Type B pancreatic cell (in vitro differentiated cells): Measurements from ENCODE around the gene UBE3D. TPM values are rescaled to one million over a fixed set of nuclear protein-coding genes. Genes with fewer than 3 reads are reported as not detected.

Source experiments
- DNase-seq: peaks from one replicate; pipeline ENCODE4 v3.0.0; 2021; ENCODE audit warnings: mixed read lengths; ENCODE audit not compliant: unreplicated experiment; ENCODE audit errors: extremely low spot score
- H3K27ac Mint-ChIP-seq: 2 replicates; pipeline ENCODE4 v1.8.0; 2021; ENCODE audit warnings: mild to moderate bottlenecking, mixed read lengths
- H3K27me3 Mint-ChIP-seq: 2 replicates; pipeline ENCODE4 v1.8.0; 2021; ENCODE audit warnings: mixed read lengths
- H3K36me3 Mint-ChIP-seq: 2 replicates; pipeline ENCODE4 v1.8.0; 2021; ENCODE audit warnings: mixed read lengths
- H3K4me1 Mint-ChIP-seq: one replicate; pipeline ENCODE4 v1.8.0; 2021; ENCODE audit warnings: mixed read lengths; ENCODE audit not compliant: unreplicated experiment
- H3K4me3 Mint-ChIP-seq: 2 replicates; pipeline ENCODE4 v1.8.0; 2021; ENCODE audit warnings: mild to moderate bottlenecking, mixed read lengths
- H3K9me3 Mint-ChIP-seq: 2 replicates; pipeline ENCODE4 v1.8.0; 2021; ENCODE audit warnings: mixed read lengths
- CTCF ChIP-seq: fragments of 200-600 bp; sonication (generic); conservative IDR thresholded peaks from 2 replicates; pipeline ENCODE4 v1.5.0; 2021; ENCODE audit warnings: antibody characterized with exemption, mild to moderate bottlenecking
- total RNA-seq: library from RNA; stranded (reverse); gene quantifications from 2 replicates; pipeline ENCODE4 v1.2.1, GENCODE V29; 2021; ENCODE audit warnings: low replicate concordance

The UBE3D gene
- total RNA-seq, 1 donor from 2014 or later = 20.0 TPM

GRCh38 chr6:83068616-83069015 lies 3.0 kb upstream of the UBE3D start:
- peaks cover 21% of the 10 kb centered on the region for H3K4me1 Mint-ChIP-seq
- peak overlapping the region; percentile 96 for H3K4me3 Mint-ChIP-seq
- H3K27ac Mint-ChIP-seq = peak overlapping the region; percentile 93
- no peaks in the 10 kb centered on the region for H3K27me3 Mint-ChIP-seq
- H3K9me3 Mint-ChIP-seq = no peaks in the 10 kb centered on the region
- no peak for TF ChIP-seq CTCF
- peaks cover under 1% of the 10 kb centered on the region for H3K36me3 Mint-ChIP-seq
- no peak for DNase-seq

DNA sequence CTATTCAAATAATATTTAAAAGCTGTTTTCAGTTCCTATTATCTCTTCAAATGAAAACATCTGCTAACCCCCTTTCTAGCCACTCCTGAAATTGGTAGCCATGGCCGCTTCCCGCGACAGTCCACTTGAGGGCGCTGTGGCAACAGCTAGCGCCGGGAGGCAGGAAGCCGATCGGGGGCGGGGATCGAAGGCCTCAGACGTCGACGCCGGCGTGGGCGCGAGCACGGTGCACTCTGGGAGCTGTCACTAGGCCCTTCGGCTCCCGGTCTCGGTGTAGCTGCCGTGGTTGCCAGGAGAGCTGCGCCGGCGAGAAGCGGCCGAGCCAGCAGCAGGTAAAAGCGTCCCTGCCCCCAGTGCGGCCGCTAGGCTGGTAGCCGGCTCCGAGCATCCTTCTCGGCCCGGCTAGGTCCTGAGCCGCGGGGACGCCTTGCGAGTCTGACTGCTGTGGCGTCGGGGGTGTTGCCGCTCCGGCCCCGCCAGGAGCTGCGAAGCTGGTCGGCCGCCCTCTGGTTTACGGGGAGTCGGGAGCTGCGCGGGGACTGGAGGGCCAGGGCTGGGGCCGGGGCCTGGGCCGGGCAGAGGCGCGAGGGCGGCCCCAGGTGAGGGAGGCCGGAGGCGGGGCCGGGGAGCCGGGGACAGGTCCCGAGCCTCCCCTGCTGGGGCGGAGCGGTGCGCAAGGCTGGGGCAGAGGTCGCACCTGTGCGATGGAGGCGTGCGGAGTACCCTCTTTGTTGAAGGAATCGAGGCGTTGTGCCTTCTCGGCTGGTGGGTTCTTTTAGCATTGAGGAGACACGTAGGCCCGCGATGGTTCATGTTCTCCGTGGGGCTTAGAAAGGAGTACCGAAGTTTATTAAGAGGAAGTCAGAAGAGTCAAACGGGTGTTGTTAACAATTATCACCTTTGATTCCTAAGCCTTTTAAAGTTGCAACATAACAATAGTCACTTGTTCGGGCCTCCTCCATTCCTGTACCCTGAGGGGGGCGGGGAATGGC lies 2.1 kb upstream of the UBE3D start, which contains the start of gene DOP1A:
DOP1A (plus strand) TSS at position 224 of the 992 bp plus-strand sequence. CDS start 29,307 bp downstream, outside the sequence.
- no peaks in the 10 kb centered on the region for H3K36me3 Mint-ChIP-seq
- TF ChIP-seq CTCF = peak; percentile 99
- H3K27ac Mint-ChIP-seq = peak within 1 kb of the TSS; percentile 93
- peaks cover 21% of the 10 kb centered on the region for H3K4me1 Mint-ChIP-seq
- peak within 1 kb of the TSS; percentile 96 for H3K4me3 Mint-ChIP-seq
- peak; percentile 97 for DNase-seq
- H3K9me3 Mint-ChIP-seq = no peaks in the 10 kb centered on the region
- H3K27me3 Mint-ChIP-seq = no peaks in the 10 kb centered on the region

GRCh38 chr6:83062225-83062624 lies 3.4 kb downstream of the UBE3D start:
- no peak for DNase-seq
- Mint-ChIP-seq H3K36me3 (peaks cover 4% of the 10 kb centered on the region), H3K27ac (no peak overlapping the region), H3K27me3 (no peaks in the 10 kb centered on the region), H3K4me3 (no peak overlapping the region), H3K9me3 (no peaks in the 10 kb centered on the region), H3K4me1 (peaks cover 13% of the 10 kb centered on the region)
- TF ChIP-seq CTCF = no peak

DNA sequence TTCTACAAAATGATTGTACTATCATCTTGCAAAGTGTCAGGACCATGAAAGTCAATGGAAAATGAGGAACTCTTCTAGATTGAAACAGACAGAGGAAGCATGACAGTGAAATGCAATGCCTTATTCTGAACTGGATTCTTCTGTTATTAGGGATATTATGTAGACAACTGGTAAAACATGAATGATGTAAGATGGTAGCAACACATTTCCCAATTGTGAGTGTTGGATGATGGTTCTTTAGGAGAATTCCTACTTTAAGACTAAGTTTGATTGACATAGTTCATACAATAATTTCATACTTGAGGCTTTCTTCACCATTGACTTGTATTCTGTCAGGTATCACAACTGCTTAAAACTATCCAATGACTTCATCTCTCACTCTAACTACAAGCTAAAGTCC lies 4.5 kb downstream of the UBE3D start:
- DNase-seq = no peak
- peaks cover 4% of the 10 kb centered on the region for H3K36me3 Mint-ChIP-seq
- TF ChIP-seq CTCF = no peak
- no peaks in the 10 kb centered on the region for H3K27me3 Mint-ChIP-seq
- no peaks in the 10 kb centered on the region for H3K9me3 Mint-ChIP-seq
- H3K4me3 Mint-ChIP-seq = peak overlapping the region; percentile 15
- H3K4me1 Mint-ChIP-seq = peaks cover 19% of the 10 kb centered on the region
- H3K27ac Mint-ChIP-seq = no peak overlapping the region

DNA sequence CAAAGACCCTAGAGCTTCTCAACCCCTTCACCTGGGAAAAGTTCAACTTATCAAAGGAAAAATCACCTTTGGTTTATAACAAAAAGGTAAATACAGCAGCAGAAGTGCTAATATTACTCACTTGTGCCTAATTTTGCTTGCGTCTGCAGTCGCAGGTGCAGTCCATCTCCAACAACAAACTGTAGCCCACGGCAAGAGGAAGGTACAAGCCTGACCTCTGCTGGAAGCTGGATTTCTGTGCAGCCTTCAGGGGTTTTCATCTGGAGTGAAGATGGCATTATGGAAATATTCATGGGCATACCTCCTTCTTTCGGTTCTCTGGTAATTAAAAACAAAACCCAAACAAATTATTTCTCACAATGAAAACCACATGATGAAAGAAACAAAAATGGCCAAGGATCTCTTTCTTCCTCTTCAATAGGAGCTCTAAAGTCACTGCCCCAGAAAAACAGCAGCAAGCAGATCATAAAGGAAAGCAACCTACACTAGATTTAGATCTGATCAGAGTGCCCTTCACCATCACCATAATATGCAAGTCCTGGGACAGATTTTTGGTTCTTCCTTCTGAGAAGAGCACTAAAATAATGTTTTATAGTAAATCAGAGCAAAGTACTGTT lies 7.8 kb downstream of the UBE3D start:
- no peaks in the 10 kb centered on the region for H3K27me3 Mint-ChIP-seq
- no peak for DNase-seq
- H3K9me3 Mint-ChIP-seq = no peaks in the 10 kb centered on the region
- H3K4me3 Mint-ChIP-seq = no peak overlapping the region
- peaks cover 7% of the 10 kb centered on the region for H3K36me3 Mint-ChIP-seq
- no peak overlapping the region for H3K27ac Mint-ChIP-seq
- H3K4me1 Mint-ChIP-seq = peaks cover 18% of the 10 kb centered on the region
- TF ChIP-seq CTCF = peak; percentile 81
